Colon (tissue), 2 donors: ENCODE data around the gene RBM47.
"Not testable (repeated sequence)": the region's sequence is repeated elsewhere in the genome, so short reads cannot be mapped to it uniquely, and the experiment has no call there.

Experiments used
- FAIRE-seq: peaks from 2 replicates; lab custom pipeline; 2012; peaks lifted over from hg19 to GRCh38; lab: Jason Lieb, UNC
- donor health status: control.
- donor health status: control.

The RBM47 gene

DNA sequence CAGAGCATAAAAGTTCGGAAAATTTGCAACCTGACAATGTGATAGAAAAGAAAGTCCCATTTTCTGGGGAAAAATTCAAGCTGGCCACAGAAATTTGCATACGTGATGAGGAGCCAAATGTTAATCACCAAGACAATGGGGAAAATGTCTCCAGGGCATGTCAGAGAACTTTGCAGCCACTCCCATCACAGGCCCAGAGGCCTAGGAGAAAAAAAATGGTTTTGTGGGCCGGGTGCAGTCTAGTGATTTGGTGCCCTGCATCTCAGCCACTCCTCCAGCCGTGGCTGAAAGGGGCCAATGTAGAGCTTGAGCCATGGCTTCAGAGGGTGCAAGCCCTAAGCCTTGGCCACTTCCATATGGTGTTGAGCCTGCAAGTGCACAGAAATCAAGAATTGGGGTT is 223.3 kb downstream of the RBM47 start:
- no peak for FAIRE-seq

DNA sequence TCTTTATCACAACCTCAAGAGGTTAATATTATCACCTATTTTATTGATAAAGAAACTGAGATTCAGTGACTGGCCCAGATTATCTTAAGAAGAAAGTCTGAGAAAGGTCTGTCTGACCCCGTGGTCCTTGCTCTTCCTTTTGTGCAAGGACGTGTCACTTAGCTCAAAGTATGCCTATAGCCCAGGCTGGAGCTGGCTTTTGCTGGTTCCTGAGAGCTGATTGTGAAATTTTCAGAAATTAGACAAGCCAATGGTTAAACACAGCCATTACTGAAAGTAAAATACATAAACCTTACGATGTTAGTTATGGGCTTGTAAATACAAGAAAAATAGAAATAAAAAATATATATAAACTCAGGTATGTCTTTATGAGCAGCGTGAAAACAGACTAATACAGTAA is 224.5 kb downstream of the RBM47 start:
- FAIRE-seq: no peak

DNA sequence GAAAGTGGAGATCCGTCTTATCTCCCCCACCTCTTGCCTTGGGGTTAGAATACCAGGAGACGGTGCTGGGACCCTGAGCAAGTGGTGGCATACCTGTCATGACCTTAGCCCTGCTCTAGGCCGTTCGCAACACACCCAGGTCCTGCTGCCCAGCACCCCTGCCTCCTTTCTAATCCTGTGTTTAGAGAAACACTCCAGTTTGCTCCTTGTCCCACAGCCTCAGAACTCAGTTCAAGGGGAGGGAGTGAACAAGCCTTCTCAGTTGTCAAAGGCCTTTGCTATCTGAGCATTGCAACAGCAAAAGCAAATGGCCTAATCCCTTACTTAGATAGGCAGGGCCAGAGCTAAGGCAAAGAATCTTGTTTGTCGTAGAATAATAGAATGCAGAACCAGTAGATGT is 226.6 kb downstream of the RBM47 start:
- FAIRE-seq: no peak

DNA sequence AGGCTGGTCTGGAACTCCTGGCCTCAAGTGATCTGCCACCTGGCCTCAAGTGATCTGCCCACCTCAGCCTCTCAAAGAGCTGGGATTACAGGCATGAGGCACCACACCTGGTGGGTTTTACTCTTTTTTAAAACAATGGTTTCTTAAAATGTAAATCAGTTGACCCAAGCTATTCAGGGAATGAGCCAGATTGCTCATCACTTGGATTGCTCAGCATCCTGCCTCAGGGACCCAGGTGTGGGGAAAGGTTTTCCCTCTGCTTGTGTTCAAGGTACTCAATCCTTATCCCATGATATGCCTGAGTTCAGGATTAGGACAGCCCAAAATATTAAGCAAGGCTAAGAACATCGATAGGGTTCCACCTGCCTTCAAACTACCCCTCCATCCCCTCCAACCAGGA is 227.1 kb downstream of the RBM47 start:
- FAIRE-seq: no peak

DNA sequence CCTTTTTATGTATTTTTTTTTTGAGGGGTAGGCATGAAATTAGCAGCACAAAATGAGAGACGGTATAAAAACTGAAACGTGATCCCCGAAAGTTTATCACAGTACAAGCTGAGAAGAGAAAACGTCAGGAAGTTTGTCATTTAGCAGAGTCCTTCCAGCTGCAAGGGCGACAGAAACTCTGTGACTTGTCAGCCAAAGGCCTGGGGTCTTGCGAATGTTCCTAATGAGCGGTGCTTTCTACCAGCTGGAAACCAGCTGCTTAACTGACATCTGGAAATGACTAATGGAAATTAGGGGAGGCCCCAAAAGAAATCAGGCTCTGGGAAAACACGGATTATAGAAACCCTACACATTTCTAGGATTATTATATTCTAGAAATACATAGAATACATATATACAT is 228.0 kb downstream of the RBM47 start:
- no peak for FAIRE-seq

DNA sequence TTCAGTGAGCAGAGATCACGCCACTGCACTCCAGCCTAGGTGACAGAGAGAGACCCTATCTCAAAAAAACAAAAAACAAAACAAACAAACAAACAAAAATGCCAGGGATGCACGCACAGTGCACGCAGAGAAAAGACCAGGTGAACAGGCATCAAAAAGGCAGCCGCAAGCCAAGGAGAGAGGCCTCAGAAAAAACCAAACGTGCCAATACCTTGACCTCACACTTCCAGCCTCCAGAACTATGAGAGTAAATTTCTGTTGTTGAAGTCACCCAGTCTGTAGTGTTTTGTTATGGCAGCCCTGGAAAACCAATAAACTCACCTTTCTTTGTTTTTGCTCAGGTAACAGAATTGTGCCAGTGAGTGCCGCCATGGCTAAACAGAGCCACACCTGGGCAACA is 228.6 kb downstream of the RBM47 start:
- no peak for FAIRE-seq

DNA sequence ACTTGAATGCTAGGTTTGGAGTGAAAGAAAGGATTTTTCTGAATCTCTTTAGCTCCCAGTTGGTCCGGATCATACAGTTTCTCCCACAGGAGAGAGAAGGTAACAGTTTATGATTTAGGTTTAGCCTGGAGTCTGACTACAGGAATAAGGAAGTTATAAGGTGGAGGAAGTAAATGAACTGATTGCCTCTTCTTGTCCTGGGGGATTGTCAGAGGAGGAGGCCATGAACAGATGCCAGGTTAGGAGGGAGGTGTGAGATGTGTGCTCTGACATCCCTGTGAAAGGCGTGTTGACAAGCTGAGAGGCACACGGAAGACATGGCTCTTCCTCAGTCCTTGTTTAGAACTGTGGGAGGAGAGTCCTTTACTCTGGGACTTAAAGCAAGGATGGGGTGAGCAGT is 230.1 kb downstream of the RBM47 start:
- no peak for FAIRE-seq

DNA sequence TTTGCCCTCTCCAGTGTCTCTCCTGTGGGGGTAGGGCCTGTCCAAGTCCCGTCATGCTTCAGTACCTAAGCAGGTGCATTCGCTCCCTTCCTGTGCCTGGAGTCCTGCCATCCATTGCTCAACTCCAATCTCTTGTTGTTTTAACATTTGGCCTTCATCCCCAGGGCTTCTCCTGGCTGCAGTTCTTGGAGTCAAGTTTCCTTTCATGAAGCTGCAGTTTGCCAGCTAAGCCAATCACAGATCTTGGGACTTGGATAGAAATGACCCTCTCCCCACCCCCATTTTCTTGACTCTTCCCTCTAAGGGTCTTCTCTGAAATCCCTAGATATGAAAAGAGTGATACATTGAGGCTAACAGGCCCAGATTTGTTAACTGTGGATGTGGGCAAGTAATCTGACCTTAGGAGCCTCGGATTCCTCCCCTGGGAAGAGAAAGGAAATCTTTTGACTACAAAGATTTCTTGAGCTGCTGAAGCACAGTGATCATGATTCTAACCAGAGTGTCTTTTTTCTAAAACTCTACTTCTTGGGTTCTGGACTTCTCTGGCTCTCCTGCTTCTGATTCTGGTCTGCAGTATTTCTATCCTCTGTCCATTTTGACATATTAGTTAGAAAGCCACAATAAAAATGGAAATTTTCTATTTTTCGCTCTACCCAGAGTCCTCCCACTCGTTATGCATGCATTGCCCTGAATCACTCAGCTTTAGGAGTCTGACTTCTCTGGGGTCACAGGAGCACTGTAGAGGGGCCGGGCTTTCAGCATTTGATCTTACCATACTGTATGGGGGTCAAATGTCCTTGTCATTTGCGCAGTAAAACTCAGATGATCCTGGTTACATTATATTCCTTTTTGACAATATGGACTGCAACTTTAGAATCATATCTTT is 233.5 kb downstream of the RBM47 start:
- no peak for FAIRE-seq

DNA sequence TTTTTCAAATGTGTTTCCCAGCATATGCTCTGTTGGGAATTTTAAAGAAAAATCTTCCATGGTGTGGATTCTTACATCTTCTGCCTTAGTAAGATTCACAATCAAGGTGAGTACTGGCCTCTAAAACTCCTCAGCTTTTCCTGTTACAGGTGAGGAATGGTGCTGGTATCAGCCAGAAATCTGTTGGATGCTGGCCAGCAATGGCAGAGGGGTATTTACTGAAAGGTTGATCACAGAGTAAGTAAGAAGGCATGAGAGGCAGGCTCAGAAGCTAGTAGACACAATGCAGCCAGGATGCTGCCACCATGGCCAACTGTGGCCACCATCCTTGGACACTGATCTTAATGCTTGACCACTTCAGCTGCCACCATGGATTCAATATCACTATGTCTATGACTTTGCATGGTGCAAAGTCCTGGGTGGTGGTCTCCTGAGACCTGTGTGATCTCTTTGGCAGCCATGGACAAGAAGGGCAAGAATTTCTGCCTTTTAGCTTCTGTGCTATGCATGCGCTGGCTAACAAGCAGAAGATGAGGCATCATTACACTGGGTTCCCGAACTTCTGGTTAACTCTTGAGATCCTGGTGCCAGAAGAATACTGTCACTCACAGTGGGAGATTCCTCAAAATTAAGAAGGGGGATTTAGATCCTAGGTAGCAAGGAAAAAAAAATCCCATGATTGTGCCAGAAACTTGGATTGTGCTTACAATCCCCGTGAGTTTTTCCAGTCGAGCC is 234.3 kb downstream of the RBM47 start:
- no peak for FAIRE-seq

DNA sequence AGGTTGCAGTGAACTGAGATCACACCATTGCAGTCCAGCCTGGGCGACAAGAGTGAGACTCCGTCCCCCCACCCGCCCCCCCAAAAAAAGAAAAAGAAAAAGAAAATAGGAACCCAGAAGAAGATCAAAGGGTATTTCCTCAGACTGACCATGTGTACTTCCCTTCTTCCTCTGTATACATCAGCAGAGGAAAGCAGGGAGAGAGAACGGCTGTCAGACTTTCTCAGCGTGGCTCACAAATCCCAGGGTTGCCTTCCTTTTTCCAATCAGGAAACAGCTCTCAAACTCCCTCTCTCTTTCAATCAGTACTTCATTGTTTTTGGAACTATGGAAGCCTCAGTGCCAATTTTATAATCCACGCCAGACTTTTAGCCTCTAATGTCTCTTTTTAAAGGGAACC is 235.4 kb downstream of the RBM47 start:
- no peak for FAIRE-seq

DNA sequence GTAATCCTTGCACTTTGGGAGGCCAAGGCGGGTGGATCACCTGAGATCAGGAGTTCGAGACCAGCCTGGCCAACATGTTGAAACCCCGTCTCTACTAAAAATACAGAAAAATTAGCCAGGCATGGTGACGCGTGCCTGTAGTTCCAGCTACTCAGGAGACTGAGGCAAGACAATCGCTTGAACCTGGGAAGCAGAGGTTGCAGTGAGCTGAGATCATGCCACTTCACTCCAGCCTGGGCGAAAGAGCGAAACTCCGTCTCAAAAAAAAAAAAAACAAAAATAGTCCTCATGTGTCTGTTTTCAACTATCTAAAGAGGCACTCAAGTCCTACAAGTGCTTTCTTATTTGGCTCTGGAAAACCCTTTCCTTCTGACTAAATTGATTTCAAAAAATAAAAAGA is 237.4 kb downstream of the RBM47 start:
- FAIRE-seq: not testable (repeated sequence)

DNA sequence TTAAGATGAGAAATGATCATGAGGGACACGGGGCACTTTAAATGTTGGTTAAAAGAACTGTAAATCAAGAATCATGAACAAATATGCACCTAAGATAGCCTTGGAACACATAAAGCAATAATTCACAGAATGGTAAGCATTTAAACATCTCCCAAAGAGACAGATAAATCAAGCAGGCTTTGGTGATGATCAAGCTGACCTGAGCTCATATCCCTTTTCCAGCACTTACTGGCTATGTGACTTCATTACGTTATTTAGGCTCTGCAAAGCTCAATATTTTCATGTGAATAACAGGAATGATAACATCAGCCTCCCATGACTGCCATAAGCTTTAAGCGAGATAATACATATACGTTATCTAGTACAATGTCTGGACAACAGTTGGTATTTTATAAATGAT is 239.7 kb downstream of the RBM47 start:
- FAIRE-seq: no peak

DNA sequence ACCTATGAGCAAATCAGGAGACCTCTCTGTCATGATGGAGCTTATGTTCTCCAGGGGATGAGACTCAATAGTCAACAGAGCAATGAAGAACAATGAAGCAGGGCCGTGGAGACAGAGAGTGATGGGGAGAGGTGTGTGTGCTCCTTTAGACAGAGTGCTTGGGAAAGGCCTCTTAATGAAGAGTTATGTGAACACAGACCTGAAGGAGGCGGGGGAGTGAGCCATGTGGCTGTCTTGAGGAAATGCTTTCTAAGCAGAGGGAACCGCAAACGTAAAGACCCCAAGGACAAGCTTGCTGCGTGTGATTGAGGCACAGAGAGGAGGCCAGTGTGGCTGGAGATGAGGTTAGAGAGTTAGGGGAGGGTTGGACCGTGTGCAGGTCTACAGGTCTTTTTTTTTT is 241.4 kb downstream of the RBM47 start:
- no peak for FAIRE-seq

DNA sequence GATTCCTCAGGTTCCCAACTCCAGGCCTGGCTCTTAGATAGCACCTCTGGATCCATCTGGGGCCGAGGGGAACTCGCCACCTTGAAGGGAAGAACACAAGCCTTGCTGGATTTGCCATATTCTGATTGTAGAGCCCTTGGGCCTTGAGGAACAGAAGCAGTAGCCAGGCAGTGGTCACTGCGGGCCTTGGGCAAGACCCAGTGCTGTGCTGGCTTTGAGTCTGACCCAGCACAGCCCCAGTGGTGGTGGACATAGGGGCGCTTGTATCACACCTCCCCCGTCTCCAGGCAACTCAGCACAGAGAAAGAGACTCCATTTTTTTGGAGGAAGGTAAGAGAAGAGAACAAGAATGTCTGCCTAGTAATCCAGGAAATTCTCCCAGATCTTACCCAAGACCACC is 249.0 kb downstream of the RBM47 start:
- no peak for FAIRE-seq

DNA sequence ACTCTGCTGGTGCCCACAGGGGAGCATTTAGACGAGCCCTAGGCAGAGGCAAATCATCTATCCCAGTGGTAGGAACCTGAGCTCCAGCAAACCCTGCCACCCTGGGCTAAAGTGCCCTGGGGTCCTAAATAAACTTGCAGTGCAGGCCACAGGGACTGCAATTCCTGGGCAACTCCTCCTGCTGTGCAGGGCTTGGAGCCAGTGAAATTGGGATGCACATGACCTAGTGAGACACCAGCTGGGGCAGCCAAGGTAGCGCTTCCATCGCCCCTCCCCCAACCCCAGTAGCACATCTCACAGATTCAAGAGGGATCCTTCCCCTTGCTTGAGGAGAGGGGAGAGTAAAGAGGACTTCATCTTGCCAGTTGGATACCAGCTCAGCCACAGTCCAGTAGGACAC is 250.4 kb downstream of the RBM47 start:
- no peak for FAIRE-seq

DNA sequence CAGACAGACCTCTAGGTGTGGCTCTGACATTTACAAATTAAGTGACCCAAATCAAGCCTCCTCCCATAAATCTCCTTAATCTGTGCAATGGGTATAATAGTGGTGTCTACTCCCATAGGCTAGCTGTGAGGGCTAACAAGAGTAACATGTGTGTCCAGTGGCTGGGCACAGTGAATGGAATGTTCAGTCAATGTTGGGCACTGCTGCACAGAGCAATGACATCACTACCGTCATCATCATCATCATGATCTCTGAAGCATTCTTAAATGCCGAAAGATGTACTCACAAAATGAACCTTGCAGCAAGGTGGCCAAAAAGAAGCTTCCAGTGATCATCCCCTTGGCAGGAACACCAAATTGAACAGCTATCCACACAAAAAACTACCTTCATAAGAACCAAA is 251.0 kb downstream of the RBM47 start:
- FAIRE-seq: no peak

DNA sequence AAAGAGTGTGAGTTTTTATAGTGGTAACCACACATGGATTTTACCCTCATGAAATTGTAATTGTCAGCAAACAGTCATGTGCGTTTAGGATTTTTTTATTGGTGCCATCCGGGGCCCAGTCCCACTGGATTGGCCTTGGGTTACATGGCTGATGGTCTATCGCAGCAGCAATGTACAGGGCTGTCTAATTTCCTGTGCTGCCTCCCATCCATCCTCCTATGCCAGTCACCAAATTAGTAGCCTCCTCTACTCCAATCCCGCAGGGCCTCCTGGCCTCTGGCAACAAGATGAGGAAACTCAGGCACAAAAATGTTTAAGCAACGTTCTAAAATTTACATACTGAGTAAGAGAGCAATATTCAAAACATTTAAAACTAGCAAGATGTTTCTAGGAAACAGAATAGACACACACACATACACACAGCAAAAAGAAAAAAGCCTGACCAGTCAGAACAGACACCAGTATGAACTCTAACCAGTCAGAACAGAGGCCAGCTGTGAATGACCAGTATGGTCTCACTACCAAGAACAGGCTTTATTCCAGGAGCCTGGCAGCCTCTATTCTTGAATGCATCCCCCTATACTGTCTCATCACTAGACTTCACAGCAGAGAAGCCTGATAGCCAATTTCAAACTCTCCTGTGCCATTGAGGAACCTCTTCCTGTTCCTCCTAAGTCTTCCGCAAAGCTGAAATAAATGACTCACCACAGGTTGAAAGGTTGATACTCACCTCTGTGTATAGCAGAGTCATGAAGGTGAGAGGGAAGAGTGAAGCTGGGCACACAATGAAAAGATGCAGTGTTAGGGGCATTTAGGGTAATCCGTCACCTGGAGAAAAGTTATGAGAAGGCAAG is 251.9 kb downstream of the RBM47 start:
- no peak for FAIRE-seq

DNA sequence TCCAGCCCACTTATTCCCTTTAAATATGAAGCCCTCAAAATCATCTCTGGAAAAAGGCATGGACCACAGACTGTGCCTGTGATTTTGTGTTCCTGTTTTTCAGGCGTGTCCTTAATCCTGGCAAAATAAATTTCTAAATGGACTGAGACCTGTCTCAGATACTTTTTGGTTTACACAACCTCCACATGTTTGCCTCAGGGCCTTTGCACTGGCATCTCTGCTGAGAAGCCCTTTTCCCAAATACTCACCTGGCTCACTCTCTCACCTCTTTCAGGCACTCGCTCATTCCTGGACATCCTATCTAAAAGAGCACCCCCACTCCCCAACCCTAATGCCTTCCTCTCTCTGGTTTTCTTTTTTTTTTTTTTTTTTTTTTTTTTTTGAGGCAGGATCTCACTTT is 254.0 kb downstream of the RBM47 start:
- no peak for FAIRE-seq

DNA sequence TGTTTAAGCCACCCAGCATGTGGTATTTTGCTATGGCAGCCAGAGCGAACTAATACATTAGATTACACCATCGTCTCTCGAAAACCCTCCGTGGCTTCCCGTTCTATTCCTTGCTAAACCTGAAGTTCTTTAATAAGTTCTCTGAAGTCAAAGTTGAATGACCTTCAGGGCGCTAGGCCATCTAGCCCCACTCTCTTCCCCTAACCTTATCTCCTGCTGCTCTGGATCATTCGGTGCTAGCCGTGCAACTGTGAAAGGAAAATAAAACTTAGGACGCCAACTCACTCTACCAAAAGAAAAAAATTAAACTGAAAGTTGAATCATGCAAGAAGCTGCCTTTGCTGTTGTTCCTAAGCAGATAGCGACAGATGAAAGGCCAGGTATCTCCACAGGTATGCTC is 254.6 kb downstream of the RBM47 start:
- FAIRE-seq: no peak

DNA sequence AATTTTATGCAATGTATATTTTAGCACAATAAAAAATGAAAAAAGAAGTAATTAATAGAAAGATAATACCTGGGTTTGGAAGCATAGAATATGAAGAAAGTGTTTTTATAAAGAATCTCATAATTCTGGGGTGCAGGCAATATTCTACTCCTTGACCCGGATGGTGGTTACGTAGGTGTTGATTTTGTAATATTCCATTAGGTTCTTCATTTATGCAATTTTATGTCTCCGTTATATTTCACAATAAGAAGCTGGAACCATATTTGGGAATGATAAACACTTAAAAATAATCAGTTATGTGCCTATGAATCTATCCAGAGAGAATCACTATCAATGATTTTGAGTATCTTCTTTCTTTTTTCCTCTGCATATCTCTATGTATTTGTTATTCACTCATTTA is 256.0 kb downstream of the RBM47 start:
- no peak for FAIRE-seq
